Psoas muscle (tissue), 8 donors: ENCODE data around the gene DLK1. TPM values are rescaled to one million over a fixed set of nuclear protein-coding genes. Genes with fewer than 3 reads are reported as not detected.
A peak's percentile ranks its signal among the peaks of the same experiment; 100 is the strongest.

Source experiments
- ATAC-seq, 4 donors: fragments of 200-7000 bp; cut with Tn5 transposase; one replicate each; pipeline ENCODE4 v1.9.1; 2020; ENCODE audit warnings: moderate library complexity in 3 of 4, mild to moderate bottlenecking in 2 of 4
- DNase-seq, 2 donors: peaks; one replicate each; pipeline ENCODE4 v3.0.0-alpha.2; 2020
- H3K27ac ChIP-seq: fragments of 200-600 bp; one replicate; pipeline ENCODE4 v1.8.0; 2022
- H3K27me3 ChIP-seq, 3 donors: fragments of 200-600 bp in 1 of 3; one replicate each; pipeline versions ENCODE4 v1.6.1 to v1.8.0; 2013 to 2022; ENCODE audit warnings: low read length in 2 of 3, mild to moderate bottlenecking in 2 of 3, moderate library complexity in 1 of 3; ENCODE audit not compliant: insufficient read depth in 3 of 3
- H3K36me3 ChIP-seq, 2 donors: fragments of 200-600 bp in 1 of 2; one replicate each; pipeline versions ENCODE4 v1.6.1 to v1.8.0; 2013 to 2022; ENCODE audit warnings: low read depth in 1 of 2, mild to moderate bottlenecking in 1 of 2, moderate library complexity in 1 of 2; ENCODE audit not compliant: insufficient read depth in 1 of 2
- H3K4me1 ChIP-seq: fragments of 200-600 bp; one replicate; pipeline ENCODE4 v1.8.0; 2022
- H3K4me3 ChIP-seq: fragments of 200-600 bp; one replicate; pipeline ENCODE4 v1.8.0; 2022; ENCODE audit warnings: mild to moderate bottlenecking
- H3K9me3 ChIP-seq: fragments of 200-600 bp; one replicate; pipeline ENCODE4 v1.8.0; 2022
- CTCF ChIP-seq: fragments of 200-600 bp; IDR thresholded peaks from one replicate; pipeline ENCODE4 v1.8.0; 2022; ENCODE audit warnings: antibody characterized with exemption
- WGBS, 3 donors: extraction: QIAGEN DNeasy Blood & Tissue Kit; methylation state at CpG; one replicate each; pipeline versions ENCODE4 v1.1.6 to v1.1.7; 2013; 5-methylcytosine and 5-hydroxymethylcytosine counted together
- intact Hi-C, 2 donors: fragments of 100-400 bp; cut with DNase I; formaldehyde crosslinking; loops; one replicate each; pipeline versions ENCODE4 v1.11.0 to v1.14.2; 2022
- polyA plus RNA-seq, 3 donors: library from polyadenylated mRNA; stranded (reverse); fragments of 200-250 nt; gene quantifications; one replicate each; pipeline ENCODE4 v1.2.3, GENCODE V29; 2013
- total RNA-seq, 4 donors: library from RNA; stranded (reverse); fragmentation: NEBNext Ultra II Directional in 2 of 4; extraction: Animal tissue kit (Norgen Biotek cat#: 25700) in 2 of 4; gene quantifications; one replicate each; pipeline versions ENCODE4 v1.2.1 to v1.2.4, GENCODE V29; 2021 to 2023
- donor health status: healthy with polysubstance abuse.
- donor health status: DM: no; HTN: no; CAD: no; lungs with moderate emphysema.
- donor health status: Bipolar disorder and iron deficiency.
- donor health status: healthy.
- donor health status: DM: yes; HTN: yes; CAD: no.
- donor health status: DM: no; HTN: no; CAD: no.
- donor health status: DM: no; HTN: no; CAD: no.
- donor health status: DM: yes; HTN: yes; CAD: no.

Gene DLK1
- total and polyA plus RNA-seq, 7 donors = 2.6 to 39.9 (median 12.1) TPM

- DNase-seq (no peak), ATAC-seq (no peak)
- no peak overlapping the region for H3K27ac ChIP-seq
- H3K27me3 ChIP-seq = no peaks in the 10 kb centered on the region
- TF ChIP-seq CTCF = no peak
- H3K4me3 ChIP-seq = no peak overlapping the region
- H3K9me3 ChIP-seq = no peaks in the 10 kb centered on the region
- WGBS, 3 donors = 93 to 96% (median 96%) methylated on average over 8 of the region's 8 CpGs
- intact Hi-C loops = no loop called here
- no peaks in the 10 kb centered on the region for H3K36me3 ChIP-seq
- peaks cover 13% of the 10 kb centered on the region for H3K4me1 ChIP-seq
Observed at GRCh38 chr14:100781952-100782351, 55.3 kb downstream of the DLK1 start.

GRCh38 chr14:100782516-100783320, 56.0 kb downstream of the DLK1 start:
- intact Hi-C loops = no loop called here
- Histone ChIP-seq H3K4me3 (no peak overlapping the region), H3K27ac (no peak overlapping the region), H3K27me3 (no peaks in the 10 kb centered on the region), H3K36me3 (no peaks in the 10 kb centered on the region), H3K9me3 (no peaks in the 10 kb centered on the region), H3K4me1 (peaks cover 9% of the 10 kb centered on the region)
- TF ChIP-seq CTCF = no peak
- WGBS, 3 donors = 76 to 85% (median 80%) methylated on average over 13 of the region's 13 CpGs
- DNase-seq = peak in 1 of 2 donors; percentile 25
- no peak for ATAC-seq

GRCh38 chr14:100783630-100784370, 57.1 kb downstream of the DLK1 start:
- 91 to 94% (median 92%) methylated on average over 27 of the region's 27 CpGs for WGBS, 3 donors
- Histone ChIP-seq H3K4me1 (no peaks in the 10 kb centered on the region), H3K36me3 (no peaks in the 10 kb centered on the region), H3K4me3 (no peak overlapping the region), H3K27ac (no peak overlapping the region), H3K9me3 (no peaks in the 10 kb centered on the region), H3K27me3 (peaks cover 0 to 2% (median 0%) of the 10 kb centered on the region in 3 donors)
- DNase-seq (peak in 1 of 2 donors; percentile 44), ATAC-seq (no peak)
- no peak for TF ChIP-seq CTCF
- intact Hi-C loops = no loop called here

GRCh38 chr14:100784523-100785337, 58.0 kb downstream of the DLK1 start:
- no peak overlapping the region for H3K4me3 ChIP-seq
- no peaks in the 10 kb centered on the region for H3K4me1 ChIP-seq
- no peak overlapping the region for H3K27ac ChIP-seq
- H3K36me3 ChIP-seq = no peaks in the 10 kb centered on the region
- intact Hi-C loops = no loop called here
- DNase-seq (no peak), ATAC-seq (no peak)
- 90 to 96% (median 91%) methylated on average over 11 of the region's 11 CpGs for WGBS, 3 donors
- no peaks in the 10 kb centered on the region for H3K9me3 ChIP-seq
- H3K27me3 ChIP-seq = peaks cover 0 to 2% (median 0%) of the 10 kb centered on the region in 3 donors
- no peak for TF ChIP-seq CTCF
